ENCODE data around the gene NDST1.

- TF ChIP-seq ESRRA (CRISPR knock-in tag; IDR thresholded peaks at IDR 0.05; ENCODE audit: borderline replicate concordance) (no peak), NR2C2 (CRISPR knock-in tag; IDR thresholded peaks at IDR 0.05) (no peak), CTCF (IDR thresholded peaks at IDR 0.05) (no peak), CREB1 (CRISPR knock-in tag; IDR thresholded peaks at IDR 0.05) (no peak), ZNF232 (CRISPR knock-in tag; IDR thresholded peaks at IDR 0.05) (no peak)
Observed at GRCh38 chr5:150587016-150587415, 79.1 kb downstream of the NDST1 start.
